A549 (cell line): ENCODE measurements around the gene GFAP.

Experiments used
- JUNB ChIP-seq: fragments of >200 bp; sonication (Bioruptor Twin); formaldehyde crosslinking; IDR thresholded peaks from 2 replicates; pipeline ENCODE4 v1.6.1; 2016
- POLR2A ChIP-seq: IDR thresholded peaks from 2 replicates; pipeline ENCODE4 v1.6.1; 2012; ENCODE audit warnings: mild to moderate bottlenecking, low read length

- TF ChIP-seq JUNB (no peak), POLR2A (no peak)
Observed at GRCh38 chr17:44952946-44953475, 37.7 kb upstream of the GFAP start.
